Duodenal mucosa (tissue), 2 donors: ENCODE results near the gene XCR1.

ENCODE experiments used
- H3K27ac ChIP-seq: one replicate; pipeline ENCODE4 v1.7.0; 2013; ENCODE audit warnings: low read depth, low read length
- H3K27me3 ChIP-seq, 2 donors: one replicate each; pipeline ENCODE4 v1.7.0; 2013; ENCODE audit warnings: low read length in 2 of 2, control low read depth in 1 of 2; ENCODE audit not compliant: insufficient read depth in 2 of 2, control insufficient read depth in 1 of 2
- H3K36me3 ChIP-seq, 2 donors: one replicate each; pipeline ENCODE4 v1.7.0; 2013; ENCODE audit warnings: low read length in 2 of 2, control low read depth in 1 of 2; ENCODE audit not compliant: insufficient read depth in 2 of 2, control insufficient read depth in 1 of 2
- H3K4me1 ChIP-seq, 2 donors: one replicate each; pipeline ENCODE4 v1.7.0; 2013; ENCODE audit warnings: low read length in 2 of 2, control low read depth in 1 of 2; ENCODE audit not compliant: insufficient read depth in 2 of 2, control insufficient read depth in 1 of 2
- H3K4me3 ChIP-seq, 2 donors: one replicate each; pipeline ENCODE4 v1.7.0; 2013; ENCODE audit warnings: low read length in 2 of 2, low read depth in 1 of 2
- H3K9ac ChIP-seq, 2 donors: one replicate each; pipeline ENCODE4 v1.7.0; 2013; ENCODE audit warnings: low read length in 2 of 2, low read depth in 1 of 2
- H3K9me3 ChIP-seq, 2 donors: one replicate each; pipeline ENCODE4 v1.7.0; 2013; ENCODE audit warnings: low read length in 2 of 2, control low read depth in 1 of 2; ENCODE audit not compliant: control insufficient read depth in 1 of 2

XCR1 gene

DNA sequence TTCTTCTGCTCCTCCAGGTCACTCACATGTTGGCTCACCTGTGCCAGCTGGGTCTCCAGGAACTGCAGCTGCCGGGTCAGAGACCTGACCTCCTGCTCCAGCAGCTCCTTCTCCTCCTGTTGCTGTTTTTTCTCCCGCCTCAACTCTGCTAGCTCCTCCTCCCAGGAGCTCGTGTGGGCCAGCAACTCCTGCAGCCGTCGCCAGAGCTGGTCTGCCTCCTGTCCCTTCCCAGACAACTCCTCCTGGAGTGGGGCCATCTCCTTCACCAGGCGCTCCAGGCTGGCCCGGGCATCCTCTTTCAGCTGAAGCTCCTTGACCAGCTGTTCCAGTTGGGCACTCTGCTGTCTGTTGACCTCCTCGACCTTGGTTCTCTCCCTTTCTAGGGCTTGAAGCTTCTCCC, 59.6 kb downstream of the XCR1 start:
- no peak overlapping the region for H3K27ac ChIP-seq
- H3K4me1 ChIP-seq = peaks cover 4 to 5% of the 10 kb centered on the region in 2 donors
- peaks cover 62 to 71% of the 10 kb centered on the region in 2 donors for H3K36me3 ChIP-seq
- H3K4me3 ChIP-seq = no peak overlapping the region
- H3K27me3 ChIP-seq = no peaks in the 10 kb centered on the region
- H3K9me3 ChIP-seq = no peaks in the 10 kb centered on the region
- no peak overlapping the region for H3K9ac ChIP-seq
